H1 (cell line): Measurements from ENCODE around the gene NPAT. TPM values are rescaled to one million over a fixed set of nuclear protein-coding genes. Genes with fewer than 3 reads are reported as not detected.

Experiments
- CTCF ChIA-PET: fragments of 300-600 bp; sonication (Branson Sonifier 250); formaldehyde crosslinking; loops from one replicate; lab custom pipeline; 2021; ENCODE audit not compliant: partially characterized antibody; lab: Charles Lee
- POLR2A ChIA-PET: fragments of 300-600 bp; sonication (Branson Sonifier 250); formaldehyde crosslinking; loops from one replicate; lab custom pipeline; 2021; ENCODE audit warnings: inconsistent platforms; ENCODE audit not compliant: partially characterized antibody; lab: Charles Lee
- DNase-seq, 2 experiments: peaks; one replicate each; pipeline versions ENCODE4 v3.0.0 to v3.0.0-alpha.2; 2010 to 2022; ENCODE audit warnings: low spot score in 2 of 2, low read depth in 1 of 2, mixed read lengths in 1 of 2
- FAIRE-seq: peaks from 2 replicates; lab custom pipeline; 2011; peaks lifted over from hg19 to GRCh38; lab: Jason Lieb, UNC
- H2AFZ ChIP-seq: 2 replicates; pipeline ENCODE4 v1.8.1; 2012; ENCODE audit warnings: low read length, inconsistent platforms
- H2AK5ac ChIP-seq: 2 replicates; pipeline ENCODE4 v1.6.1; 2013; ENCODE audit warnings: low read depth, low read length
- H2BK120ac ChIP-seq: replicated peaks from 2 replicates; pipeline ENCODE3; 2013; ENCODE audit warnings: low read depth, low read length, inconsistent platforms
- H2BK12ac ChIP-seq: 2 replicates; pipeline ENCODE4 v1.6.1; 2013; ENCODE audit warnings: low read depth, low read length
- H2BK15ac ChIP-seq: 2 replicates; pipeline ENCODE4 v1.6.1; 2013; ENCODE audit warnings: low read length
- H2BK20ac ChIP-seq: 2 replicates; pipeline ENCODE4 v1.6.1; 2013; ENCODE audit warnings: low read length
- H2BK5ac ChIP-seq: 2 replicates; pipeline ENCODE4 v1.6.1; 2013; ENCODE audit warnings: low read depth, low read length
- H3K14ac ChIP-seq: 2 replicates; pipeline ENCODE4 v1.6.1; 2013; ENCODE audit warnings: inconsistent platforms; ENCODE audit not compliant: insufficient read length
- H3K18ac ChIP-seq: 2 replicates; pipeline ENCODE4 v1.6.1; 2013; ENCODE audit warnings: low read length; ENCODE audit errors: extremely low read depth
- H3K23ac ChIP-seq: 2 replicates; pipeline ENCODE4 v1.6.1; 2013; ENCODE audit warnings: inconsistent platforms; ENCODE audit not compliant: insufficient read length
- H3K23me2 ChIP-seq: 2 replicates; pipeline ENCODE4 v1.6.1; 2013; ENCODE audit warnings: low read depth, low read length
- H3K27ac ChIP-seq: 2 replicates; pipeline ENCODE4 v1.6.1; 2011; ENCODE audit warnings: low read depth, low read length, inconsistent platforms
- H3K27me3 ChIP-seq, 4 experiments: replicated peaks in 1 of 4; 1 replicate in 1 of 4; 2 replicates in 3 of 4; pipeline versions ENCODE4 v1.6.1 to v1.8.1; 2011 to 2013; ENCODE audit warnings: low read length in 3 of 4, mild to moderate bottlenecking in 3 of 4, inconsistent platforms in 2 of 4, mixed read lengths in 2 of 4, moderate library complexity in 1 of 4; ENCODE audit not compliant: control insufficient read depth in 3 of 4, insufficient read depth in 3 of 4; ENCODE audit errors: extremely low read depth in 1 of 4
- H3K36me3 ChIP-seq, 4 experiments: 2 replicates each; pipeline versions ENCODE4 v1.6.1 to v1.8.1; 2011 to 2013; ENCODE audit warnings: mild to moderate bottlenecking in 4 of 4, low read length in 3 of 4, moderate library complexity in 2 of 4, control low read depth in 1 of 4, inconsistent platforms in 1 of 4; ENCODE audit not compliant: insufficient read depth in 4 of 4, control insufficient read depth in 2 of 4
- H3K4ac ChIP-seq: replicated peaks from 2 replicates; pipeline ENCODE3; 2013; ENCODE audit warnings: low read length, low read depth, mixed read lengths, inconsistent platforms; ENCODE audit not compliant: insufficient read length
- H3K4me1 ChIP-seq, 4 experiments: replicated peaks in 1 of 4; 1 replicate in 1 of 4; 2 replicates in 3 of 4; pipeline versions ENCODE4 v1.6.1 to v1.8.1; 2011 to 2013; ENCODE audit warnings: low read length in 3 of 4, inconsistent platforms in 2 of 4, mixed read lengths in 1 of 4; ENCODE audit not compliant: insufficient read depth in 4 of 4, control insufficient read depth in 3 of 4
- H3K4me2 ChIP-seq, 2 experiments: 2 replicates each; pipeline versions ENCODE4 v1.6.1 to v1.8.1; 2011 to 2013; ENCODE audit warnings: low read depth in 2 of 2, low read length in 2 of 2, control low read depth in 1 of 2, inconsistent platforms in 1 of 2, mild to moderate bottlenecking in 1 of 2; ENCODE audit not compliant: insufficient read depth in 1 of 2
- H3K4me3 ChIP-seq, 4 experiments: fragments of 200-600, 300-600 bp in 1 of 4; sonication (generic), shearing (Covaris generic), sonication (Bioruptor Twin) in 1 of 4; 2 replicates each; pipeline versions ENCODE4 v1.5.1 to v1.8.1; 2011 to 2016; ENCODE audit warnings: low read length in 4 of 4, low read depth in 3 of 4, control low read depth in 2 of 4, inconsistent platforms in 2 of 4, mild to moderate bottlenecking in 2 of 4, mixed read lengths in 1 of 4, moderate library complexity in 1 of 4; ENCODE audit not compliant: insufficient read depth in 2 of 4; ENCODE audit errors: extremely low read depth in 1 of 4
- H3K56ac ChIP-seq: replicated peaks from 2 replicates; pipeline ENCODE3; 2013; ENCODE audit warnings: low read depth, mild to moderate bottlenecking, mixed read lengths, low read length, inconsistent platforms; ENCODE audit not compliant: insufficient read length
- H3K79me1 ChIP-seq: 2 replicates; pipeline ENCODE4 v1.6.1; 2013; ENCODE audit warnings: low read depth, low read length, control low read depth
- H3K79me2 ChIP-seq, 2 experiments: 2 replicates each; pipeline versions ENCODE4 v1.6.1 to v1.8.1; 2012 to 2013; ENCODE audit warnings: low read length in 2 of 2, mild to moderate bottlenecking in 2 of 2, inconsistent platforms in 1 of 2; ENCODE audit not compliant: insufficient read depth in 2 of 2, control insufficient read depth in 1 of 2
- H3K9ac ChIP-seq, 4 experiments: replicated peaks in 1 of 4; 1 replicate in 1 of 4; 2 replicates in 3 of 4; pipeline versions ENCODE4 v1.6.1 to v1.8.1; 2011 to 2013; ENCODE audit warnings: low read depth in 3 of 4, low read length in 3 of 4, control low read depth in 2 of 4, mild to moderate bottlenecking in 2 of 4, moderate library complexity in 2 of 4, inconsistent platforms in 1 of 4; ENCODE audit errors: extremely low read depth in 1 of 4
- H3K9me3 ChIP-seq, 2 experiments: 2 replicates each; pipeline versions ENCODE4 v1.6.1 to v1.8.1; 2012 to 2013; ENCODE audit warnings: mild to moderate bottlenecking in 2 of 2, moderate library complexity in 2 of 2, control low read depth in 1 of 2, inconsistent platforms in 1 of 2, low read depth in 1 of 2, low read length in 1 of 2, mixed read lengths in 1 of 2; ENCODE audit not compliant: insufficient read depth in 2 of 2
- H4K20me1 ChIP-seq, 2 experiments: replicated peaks in 1 of 2; 2 replicates each; pipeline versions ENCODE3 to v1.8.1; 2011 to 2013; ENCODE audit warnings: inconsistent platforms in 2 of 2, low read length in 2 of 2, mild to moderate bottlenecking in 1 of 2; ENCODE audit not compliant: insufficient read depth in 2 of 2, control insufficient read depth in 1 of 2
- H4K5ac ChIP-seq: 2 replicates; pipeline ENCODE4 v1.6.1; 2013; ENCODE audit warnings: low read length, low read depth, mixed read lengths, inconsistent platforms; ENCODE audit not compliant: insufficient read length
- H4K8ac ChIP-seq: 2 replicates; pipeline ENCODE4 v1.8.0; 2013; ENCODE audit warnings: mild to moderate bottlenecking, moderate library complexity, low read length, inconsistent platforms; ENCODE audit not compliant: insufficient read depth; ENCODE audit errors: extremely low read depth
- H4K91ac ChIP-seq: replicated peaks from 2 replicates; pipeline ENCODE3; 2013; ENCODE audit warnings: low read length, mixed read lengths, inconsistent platforms; ENCODE audit not compliant: insufficient read length
- BRCA1 ChIP-seq: IDR thresholded peaks from 2 replicates; pipeline ENCODE4 v1.6.1; 2012; ENCODE audit warnings: low read depth, low read length, improper control_type of control experiment
- CREB1 ChIP-seq: IDR thresholded peaks from 2 replicates; pipeline ENCODE4 v1.6.1; 2012; ENCODE audit warnings: inconsistent platforms
- EGR1 ChIP-seq: IDR thresholded peaks from 2 replicates; pipeline ENCODE4 v1.6.1; 2011; ENCODE audit warnings: low read depth, low read length, borderline replicate concordance
- HDAC6 ChIP-seq: IDR thresholded peaks from one replicate; pipeline ENCODE4 v1.7.1; 2012; ENCODE audit warnings: low read depth, mild to moderate bottlenecking, inconsistent platforms, low read length, moderate library complexity
- JUN ChIP-seq: IDR thresholded peaks from 2 replicates; pipeline ENCODE4 v1.6.1; 2011; ENCODE audit warnings: low read depth, mild to moderate bottlenecking, improper control_type of control experiment, low read length
- KDM4A ChIP-seq: IDR thresholded peaks from one replicate; pipeline ENCODE4 v1.7.1; 2012; ENCODE audit warnings: low read depth, mild to moderate bottlenecking, moderate library complexity, low read length, inconsistent platforms; ENCODE audit not compliant: severe bottlenecking
- KDM5A ChIP-seq: fragments of 200-600 bp; IDR thresholded peaks from 2 replicates; pipeline ENCODE4 v1.7.1; 2012; ENCODE audit warnings: mild to moderate bottlenecking, low read length, inconsistent platforms, mixed read lengths
- MAX ChIP-seq: IDR thresholded peaks from 2 replicates; pipeline ENCODE4 v1.6.1; 2012; ENCODE audit warnings: inconsistent platforms
- NRF1 ChIP-seq: IDR thresholded peaks from 2 replicates; pipeline ENCODE4 v1.6.1; 2011; ENCODE audit warnings: mild to moderate bottlenecking, low read depth, low read length, improper control_type of control experiment
- PHF8 ChIP-seq: fragments of 200-600 bp; sonication (generic); conservative IDR thresholded peaks from 2 replicates; pipeline ENCODE4 v1.7.1; 2012; ENCODE audit warnings: low read depth, mild to moderate bottlenecking, inconsistent platforms, low read length, moderate library complexity
- RFX5 ChIP-seq: IDR thresholded peaks from 2 replicates; pipeline ENCODE4 v1.6.1; 2011; ENCODE audit warnings: low read depth, low read length, improper control_type of control experiment, borderline replicate concordance
- SIN3A ChIP-seq, 2 experiments: IDR thresholded peaks in 1 of 2; conservative IDR thresholded peaks in 1 of 2; 2 replicates each; pipeline ENCODE4 v1.6.1; 2011 to 2012; ENCODE audit warnings: low read length in 2 of 2, improper control_type of control experiment in 1 of 2, low read depth in 1 of 2, mild to moderate bottlenecking in 1 of 2
- SRF ChIP-seq: IDR thresholded peaks from 2 replicates; pipeline ENCODE4 v1.6.1; 2011; ENCODE audit warnings: mild to moderate bottlenecking, low read depth, low read length, moderate library complexity
- WGBS, 2 experiments: shearing (Covaris generic) in 1 of 2; methylation state at CpG; one replicate each; pipeline versions ENCODE4 v1.1.6 to v1.1.7; 2013 to 2015; ENCODE audit warnings: low lambda C conversion rate in 2 of 2, mixed read lengths in 2 of 2, inconsistent platforms in 1 of 2, low coverage in 1 of 2, missing lambda C conversion rate in 1 of 2; ENCODE audit not compliant: insufficient replicate concordance in 2 of 2, insufficient coverage in 1 of 2, insufficient read length in 1 of 2; ENCODE audit errors: extremely low coverage in 1 of 2, missing lambda C conversion rate in 1 of 2; 5-methylcytosine and 5-hydroxymethylcytosine counted together
- polyA plus RNA-seq, 7 experiments: library from polyadenylated mRNA; depleted of rRNA in 3 of 7; stranded (reverse) in 5 of 7; unstranded in 2 of 7; fragments of >200 nt in 5 of 7; fragments of 200-250 nt in 2 of 7; gene quantifications; 1 replicate in 5 of 7; 2 replicates in 1 of 7; 4 replicates in 1 of 7; pipeline versions ENCODE4 v1.2.1 to v1.2.3, GENCODE V29; 2011 to 2013; ENCODE audit warnings: missing spikeins in 2 of 7, mixed read lengths in 2 of 7
- total RNA-seq: library from RNA; stranded (reverse); fragmentation: NEBNext Ultra II Directional; extraction: Animal tissue kit (Norgen Biotek cat#: 25700); gene quantifications from 2 replicates; pipeline ENCODE4 v1.2.1, GENCODE V29; 2021

Gene NPAT
- total and polyA plus RNA-seq, 2 of the 8 experiments (the other 6 are each of a cell fraction or from before 2014, with no cell fraction given), result 4.6 to 23.4 TPM

GRCh38 chr11:108210441-108210840, 12.0 kb downstream of the NPAT start:
- Histone ChIP-seq H3K27ac (no peak overlapping the region), H3K79me1 (peaks cover 6% of the 10 kb centered on the region; the same call in 1 of the 2 replicates), H3K4me2 (no peak overlapping the region), H2BK120ac (no peak overlapping the region), H3K23me2 (no peaks in the 10 kb centered on the region), H3K18ac (no peak overlapping the region), H2BK15ac (no peak overlapping the region), H4K91ac (no peak overlapping the region), H4K5ac (no peak overlapping the region), H3K4me3 (no peak overlapping the region), H2BK20ac (no peak overlapping the region)
- CTCF ChIA-PET, result interaction anchor here (0.9 to 2.0 kb wide), 2 partner anchors 12 to 39 kb away, joined by 3 to 5 read pairs; partner anchors contain the start of genes ATM and NPAT
- WGBS, 2 experiments, result 88% methylated on average over 1 of the region's 1 CpG; no CpG with 5 or more reads in 1 of the 2 experiments
- no peak for FAIRE-seq
- no peak for DNase-seq
- TF ChIP-seq EGR1 (no peak), CREB1 (no peak), PHF8 (no peak), MAX (no peak), KDM5A (no peak), SRF (no peak), JUN (no peak), KDM4A (no peak), NRF1 (no peak), BRCA1 (no peak), RFX5 (no peak), SIN3A (conservative IDR thresholded peaks at IDR 0.05 in 1 of 2, IDR thresholded peaks at IDR 0.05 in 1 of 2; ENCODE audit: low read depth in 1 of 2, low read length in 2 of 2) (no peak), HDAC6 (no peak)
- TF ChIP-seq, all 59 proteins: peak for 0
- Histone ChIP-seq H3K9me3 (no peaks in the 10 kb centered on the region), H3K4me1 (no peaks in the 10 kb centered on the region), H3K4ac (no peak overlapping the region), H3K79me2 (peaks cover 3 to 89% of the 10 kb centered on the region in 2 experiments), H2AFZ (no peak overlapping the region), H3K36me3 (peaks cover 0 to 28% (median 9%) of the 10 kb centered on the region in 4 experiments; a peak in 6 of 8 replicates), H2AK5ac (no peak overlapping the region), H3K56ac (no peak overlapping the region), H3K9ac (no peak overlapping the region), H3K14ac (no peak overlapping the region), H3K27me3 (no peaks in the 10 kb centered on the region), H2BK5ac (no peak overlapping the region), H4K20me1 (peaks cover 0 to 13% of the 10 kb centered on the region in 2 experiments), H3K23ac (no peak overlapping the region), H2BK12ac (no peak overlapping the region), H4K8ac (no peak overlapping the region)
- POLR2A ChIA-PET, result interaction anchor here (1.0 kb wide), 1 partner anchor 12 kb away, joined by 4 read pairs; the partner anchor contains the start of genes ATM and NPAT
